Amygdala (tissue), 56 donors: Measurements from ENCODE around the gene TSHR.
"Not testable (repeated sequence)": the region's sequence is repeated elsewhere in the genome, so short reads cannot be mapped to it uniquely, and the experiment has no call there.

Experiments
- DNase-seq, 56 donors: peaks; one replicate each; lab custom pipeline; 2025; lab: John Stamatoyannopoulos, UW

Gene TSHR

GRCh38 chr14:80988735-80989429, 33.5 kb downstream of the TSHR start:
- DNase-seq, result no peak

- DNase-seq, result no peak
These were observed 37.2 kb downstream of the TSHR start for GRCh38 chr14:80992580-80992979.

GRCh38 chr14:80996049-80996901, 40.9 kb downstream of the TSHR start:
- peak in 27 of 56 donors; percentile 1 to 56 (median 12) for DNase-seq

GRCh38 chr14:81001447-81001846, 46.0 kb downstream of the TSHR start:
- no peak for DNase-seq

GRCh38 chr14:81004575-81004974, 49.2 kb downstream of the TSHR start:
- DNase-seq, result no peak

- no peak for DNase-seq
These were observed 50.3 kb downstream of the TSHR start for GRCh38 chr14:81005540-81006228.

- no peak for DNase-seq
These were observed 50.8 kb downstream of the TSHR start for GRCh38 chr14:81006266-81006665.

GRCh38 chr14:81007131-81007530, 51.7 kb downstream of the TSHR start:
- no peak for DNase-seq

- no peak for DNase-seq
These were observed 53.9 kb downstream of the TSHR start for GRCh38 chr14:81009346-81009745.

- no peak for DNase-seq
These were observed 62.8 kb downstream of the TSHR start for GRCh38 chr14:81018251-81018650.

GRCh38 chr14:81018684-81019083, 63.3 kb downstream of the TSHR start:
- DNase-seq, result no peak

- not testable (repeated sequence) for DNase-seq
These were observed 63.7 kb downstream of the TSHR start for GRCh38 chr14:81019113-81019512.

GRCh38 chr14:81023095-81023710, 67.8 kb downstream of the TSHR start:
- no peak for DNase-seq

- DNase-seq, result no peak
These were observed 73.0 kb downstream of the TSHR start for GRCh38 chr14:81028461-81028860.

GRCh38 chr14:81031488-81031887, 76.1 kb downstream of the TSHR start:
- DNase-seq, result no peak

- DNase-seq, result no peak
These were observed 78.3 kb downstream of the TSHR start for GRCh38 chr14:81033698-81034240.

GRCh38 chr14:81042438-81042837, 87.0 kb downstream of the TSHR start:
- no peak for DNase-seq

GRCh38 chr14:81051547-81051946, 96.1 kb downstream of the TSHR start:
- no peak for DNase-seq

- DNase-seq, result not testable (repeated sequence)
These were observed 98.6 kb downstream of the TSHR start for GRCh38 chr14:81054057-81054456.

GRCh38 chr14:81055971-81056370, 100.5 kb downstream of the TSHR start:
- no peak for DNase-seq

- no peak for DNase-seq
These were observed 107.0 kb downstream of the TSHR start for GRCh38 chr14:81062380-81062779.
